Lung (tissue), 12 donors: ENCODE measurements around the gene NFX1. TPM values are rescaled to one million over a fixed set of nuclear protein-coding genes. Genes with fewer than 3 reads are reported as not detected.

ENCODE experiments used
- ATAC-seq: fragments of 200-7000 bp; cut with Tn5 transposase; one replicate; pipeline ENCODE4 v1.9.1; 2020; ENCODE audit warnings: moderate number of reproducible peaks; ENCODE audit not compliant: insufficient read depth, low FRiP score
- DNase-seq, 3 donors: peaks; one replicate each; pipeline ENCODE4 v3.0.0-alpha.2; 2013 to 2017
- H3K27ac ChIP-seq, 2 donors: one replicate each; pipeline ENCODE4 v1.5.1; 2013; ENCODE audit warnings: mild to moderate bottlenecking in 2 of 2, moderate library complexity in 2 of 2, control low read depth in 1 of 2, inconsistent platforms in 1 of 2, low read depth in 1 of 2, low read length in 1 of 2
- H3K27me3 ChIP-seq, 3 donors: one replicate each; pipeline ENCODE4 v1.5.1; 2013; ENCODE audit warnings: low read length in 2 of 3; ENCODE audit not compliant: control insufficient read depth in 3 of 3, insufficient read depth in 3 of 3
- H3K36me3 ChIP-seq, 4 donors: one replicate each; pipeline ENCODE4 v1.5.1; 2013; ENCODE audit warnings: low read length in 4 of 4, mild to moderate bottlenecking in 1 of 4, moderate library complexity in 1 of 4; ENCODE audit not compliant: control insufficient read depth in 4 of 4, insufficient read depth in 4 of 4
- H3K4me1 ChIP-seq, 5 donors: one replicate each; pipeline ENCODE4 v1.5.1; 2013; ENCODE audit warnings: low read length in 5 of 5, mild to moderate bottlenecking in 2 of 5, moderate library complexity in 1 of 5; ENCODE audit not compliant: control insufficient read depth in 5 of 5, insufficient read depth in 5 of 5
- H3K4me3 ChIP-seq: one replicate; pipeline ENCODE4 v1.5.1; 2013; ENCODE audit warnings: mild to moderate bottlenecking, control low read depth, moderate library complexity
- H3K9ac ChIP-seq, 2 donors: one replicate each; pipeline ENCODE4 v1.5.1; 2013; ENCODE audit warnings: low read length in 2 of 2, control low read depth in 1 of 2; ENCODE audit not compliant: insufficient read depth in 1 of 2
- H3K9me3 ChIP-seq, 4 donors: one replicate each; pipeline ENCODE4 v1.5.1; 2013; ENCODE audit warnings: low read length in 3 of 4, mild to moderate bottlenecking in 1 of 4, moderate library complexity in 1 of 4; ENCODE audit not compliant: control insufficient read depth in 4 of 4, insufficient read depth in 3 of 4
- WGBS, 2 donors: extraction: QIAGEN DNeasy Blood & Tissue Kit; methylation state at CpG; one replicate each; pipeline ENCODE4 v1.1.7; 2013; 5-methylcytosine and 5-hydroxymethylcytosine counted together
- polyA plus RNA-seq, 2 donors: library from polyadenylated mRNA; stranded (reverse); fragments of 200-250 nt; gene quantifications; one replicate each; pipeline ENCODE4 v1.2.1, GENCODE V29; 2013
- total RNA-seq, 2 donors: library from RNA; depleted of rRNA in 1 of 2; stranded (reverse); fragments of >200 nt in 1 of 2; gene quantifications; one replicate each; pipeline ENCODE4 v1.2.1, GENCODE V29; 2014 to 2021
- TF ChIP-seq, protein P1 (sequence below): IDR thresholded peaks from 2 replicates; pipeline ENCODE4 v1.5.1; 2012; ENCODE audit warnings: mild to moderate bottlenecking; ENCODE audit errors: control extremely low read depth, extremely low read depth
- donor health status: control.
- donor health status: control.
- donor health status: Bipolar disorder and iron deficiency.
- donor health status: healthy.
- donor health status: DM: yes; HTN: yes; CAD: no.

NFX1 gene
- total and polyA plus RNA-seq, 4 donors, result 13.1 to 43.4 (median 26.3) TPM

DNA sequence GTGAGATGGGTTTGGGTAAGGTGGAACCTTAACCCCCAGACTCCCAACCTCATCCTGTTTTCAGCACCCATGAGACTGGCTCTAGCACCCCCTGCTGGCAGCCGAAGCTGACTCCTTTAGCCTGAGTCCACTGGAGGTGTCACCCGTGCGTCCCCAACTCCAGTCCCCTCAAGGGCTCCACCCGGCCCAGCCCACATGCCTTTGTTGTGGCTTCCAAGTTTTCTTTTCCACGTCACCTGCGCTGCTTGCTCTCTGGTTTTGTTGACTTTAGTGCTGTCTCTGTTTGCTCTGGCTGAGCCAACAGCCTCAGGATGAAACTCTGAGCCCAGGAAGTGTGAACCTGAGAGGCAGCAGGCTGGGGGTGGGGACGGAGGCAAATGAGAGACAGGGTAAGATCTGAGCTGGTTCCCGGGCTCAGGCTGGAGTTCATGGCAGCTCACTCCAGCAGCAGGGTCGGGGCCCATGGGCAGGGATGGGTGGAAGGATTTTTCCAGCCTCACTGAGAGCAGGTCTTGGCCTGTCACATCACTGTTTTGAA is 125.3 kb downstream of the NFX1 start:
- ATAC-seq (peak; percentile 94), DNase-seq (peak; percentile 58 to 77 (median 76))
- H3K9ac ChIP-seq, result no peak overlapping the region
- H3K27ac ChIP-seq, result peak overlapping the region in 1 of 2 donors; percentile 85
- no peaks in the 10 kb centered on the region for H3K36me3 ChIP-seq
- no peaks in the 10 kb centered on the region for H3K9me3 ChIP-seq
- no peak overlapping the region for H3K4me3 ChIP-seq
- WGBS, 2 donors, result 30 to 45% methylated on average over 9 of the region's 9 CpGs
- H3K4me1 ChIP-seq, result peaks cover 0 to 12% (median 0%) of the 10 kb centered on the region in 5 donors
- no peaks in the 10 kb centered on the region for H3K27me3 ChIP-seq
- TF ChIP-seq, protein P1, sequence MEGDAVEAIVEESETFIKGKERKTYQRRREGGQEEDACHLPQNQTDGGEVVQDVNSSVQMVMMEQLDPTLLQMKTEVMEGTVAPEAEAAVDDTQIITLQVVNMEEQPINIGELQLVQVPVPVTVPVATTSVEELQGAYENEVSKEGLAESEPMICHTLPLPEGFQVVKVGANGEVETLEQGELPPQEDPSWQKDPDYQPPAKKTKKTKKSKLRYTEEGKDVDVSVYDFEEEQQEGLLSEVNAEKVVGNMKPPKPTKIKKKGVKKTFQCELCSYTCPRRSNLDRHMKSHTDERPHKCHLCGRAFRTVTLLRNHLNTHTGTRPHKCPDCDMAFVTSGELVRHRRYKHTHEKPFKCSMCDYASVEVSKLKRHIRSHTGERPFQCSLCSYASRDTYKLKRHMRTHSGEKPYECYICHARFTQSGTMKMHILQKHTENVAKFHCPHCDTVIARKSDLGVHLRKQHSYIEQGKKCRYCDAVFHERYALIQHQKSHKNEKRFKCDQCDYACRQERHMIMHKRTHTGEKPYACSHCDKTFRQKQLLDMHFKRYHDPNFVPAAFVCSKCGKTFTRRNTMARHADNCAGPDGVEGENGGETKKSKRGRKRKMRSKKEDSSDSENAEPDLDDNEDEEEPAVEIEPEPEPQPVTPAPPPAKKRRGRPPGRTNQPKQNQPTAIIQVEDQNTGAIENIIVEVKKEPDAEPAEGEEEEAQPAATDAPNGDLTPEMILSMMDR, result peak; percentile 65

DNA sequence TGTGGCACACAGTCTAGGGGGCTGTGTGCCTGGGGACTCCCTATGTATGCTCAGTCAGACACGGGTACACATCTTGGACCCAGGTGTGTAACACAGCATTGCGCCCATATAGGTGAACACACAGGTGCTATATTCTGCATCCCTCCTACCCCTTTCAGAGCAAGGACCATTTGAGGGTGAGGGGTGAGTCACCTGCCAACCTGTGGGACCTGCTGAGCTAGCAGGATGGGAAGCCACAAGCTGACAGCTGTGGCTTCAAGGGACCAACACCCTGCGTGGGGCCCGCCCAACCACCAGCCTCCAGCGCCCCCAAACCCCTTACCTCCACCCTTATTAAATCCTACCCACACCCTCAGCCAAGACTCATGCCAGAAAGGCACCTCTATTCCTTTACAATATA is 126.7 kb downstream of the NFX1 start:
- H3K36me3 ChIP-seq, result no peaks in the 10 kb centered on the region
- peaks cover 0 to 12% (median 0%) of the 10 kb centered on the region in 5 donors for H3K4me1 ChIP-seq
- no peaks in the 10 kb centered on the region for H3K9me3 ChIP-seq
- TF ChIP-seq, protein P1, result no peak
- no peak overlapping the region for H3K9ac ChIP-seq
- H3K27me3 ChIP-seq, result no peaks in the 10 kb centered on the region
- no peak for ATAC-seq
- no peak overlapping the region for H3K4me3 ChIP-seq
- DNase-seq, result no peak
- no peak overlapping the region for H3K27ac ChIP-seq
- 61 to 65% methylated on average over 5 of the region's 5 CpGs for WGBS, 2 donors

DNA sequence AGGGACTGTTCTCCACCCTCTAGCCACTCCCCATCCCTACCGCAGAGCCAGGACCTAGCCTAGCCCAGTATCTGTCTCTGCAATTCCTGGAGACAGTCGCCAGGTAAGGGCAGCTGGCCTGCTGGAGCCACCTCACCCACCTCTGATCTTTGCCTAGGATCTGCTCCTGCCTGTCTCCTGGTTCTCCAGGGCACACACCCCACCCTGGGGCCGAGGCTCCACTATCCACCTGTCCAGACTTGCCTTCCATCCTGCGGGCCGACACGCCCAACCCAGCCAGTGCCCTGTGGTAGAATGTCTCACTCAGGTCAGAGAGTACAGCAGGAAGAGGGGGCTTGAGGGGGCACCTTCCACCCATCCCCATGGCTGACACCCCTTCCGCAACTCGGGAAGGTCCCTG is 127.8 kb downstream of the NFX1 start:
- Histone ChIP-seq H3K4me1 (peaks cover 0 to 12% (median 0%) of the 10 kb centered on the region in 5 donors), H3K9me3 (no peaks in the 10 kb centered on the region), H3K36me3 (no peaks in the 10 kb centered on the region), H3K27me3 (no peaks in the 10 kb centered on the region), H3K27ac (no peak overlapping the region), H3K4me3 (no peak overlapping the region), H3K9ac (no peak overlapping the region)
- WGBS, 2 donors, result 93% methylated on average over 8 of the region's 8 CpGs
- no peak for ATAC-seq
- TF ChIP-seq, protein P1, result no peak
- no peak for DNase-seq
